ES-I3 (cell line): ENCODE results near the gene SMPD3.

Experiments
- H3K36me3 ChIP-seq: 2 replicates; pipeline ENCODE4 v1.6.1; 2013; ENCODE audit warnings: mild to moderate bottlenecking, low read length, control low read depth, moderate library complexity; ENCODE audit not compliant: insufficient read depth
- H3K4me1 ChIP-seq: 2 replicates; pipeline ENCODE4 v1.6.1; 2013; ENCODE audit warnings: mild to moderate bottlenecking, control low read depth, low read length; ENCODE audit not compliant: insufficient read depth
- H3K9ac ChIP-seq: 2 replicates; pipeline ENCODE4 v1.6.1; 2013; ENCODE audit warnings: low read depth, mild to moderate bottlenecking, low read length, moderate library complexity
- H3K9me3 ChIP-seq: 2 replicates; pipeline ENCODE4 v1.6.1; 2013; ENCODE audit warnings: mild to moderate bottlenecking, low read length, moderate library complexity; ENCODE audit not compliant: control insufficient read depth, insufficient read depth

The SMPD3 gene

GRCh38 chr16:68381363-68381724 lies 67.0 kb downstream of the SMPD3 start:
- no peak overlapping the region for H3K9ac ChIP-seq
- peaks cover 16% of the 10 kb centered on the region; the same call in 1 of the 2 replicates for H3K4me1 ChIP-seq
- no peaks in the 10 kb centered on the region for H3K36me3 ChIP-seq
- H3K9me3 ChIP-seq: no peaks in the 10 kb centered on the region

- peaks cover 16% of the 10 kb centered on the region; the same call in 1 of the 2 replicates for H3K4me1 ChIP-seq
- H3K9me3 ChIP-seq: no peaks in the 10 kb centered on the region
- no peak overlapping the region for H3K9ac ChIP-seq
- H3K36me3 ChIP-seq: no peaks in the 10 kb centered on the region
These were observed 67.5 kb downstream of the SMPD3 start for GRCh38 chr16:68380676-68381362.

GRCh38 chr16:68380348-68380670 lies 68.0 kb downstream of the SMPD3 start:
- H3K4me1 ChIP-seq: peaks cover 12% of the 10 kb centered on the region; the same call in 1 of the 2 replicates
- H3K9ac ChIP-seq: no peak overlapping the region
- H3K36me3 ChIP-seq: no peaks in the 10 kb centered on the region
- no peaks in the 10 kb centered on the region for H3K9me3 ChIP-seq

- H3K9ac ChIP-seq: no peak overlapping the region
- H3K36me3 ChIP-seq: no peaks in the 10 kb centered on the region
- H3K9me3 ChIP-seq: no peaks in the 10 kb centered on the region
- H3K4me1 ChIP-seq: peaks cover 6% of the 10 kb centered on the region; the same call in 1 of the 2 replicates
These were observed 68.6 kb downstream of the SMPD3 start for GRCh38 chr16:68379472-68380347.

- H3K4me1 ChIP-seq: no peaks in the 10 kb centered on the region
These were observed 69.6 kb downstream of the SMPD3 start for GRCh38 chr16:68378436-68379415.

GRCh38 chr16:68377667-68378393 lies 70.5 kb downstream of the SMPD3 start:
- no peak overlapping the region for H3K9ac ChIP-seq
- H3K9me3 ChIP-seq: no peaks in the 10 kb centered on the region
- H3K36me3 ChIP-seq: no peaks in the 10 kb centered on the region
- H3K4me1 ChIP-seq: no peaks in the 10 kb centered on the region

More at GRCh38 chr16:68378436-68379415, 69.6 kb downstream of the SMPD3 start:
- Histone ChIP-seq H3K36me3 (no peaks in the 10 kb centered on the region), H3K9me3 (no peaks in the 10 kb centered on the region), H3K9ac (no peak overlapping the region)

- H3K9ac ChIP-seq: no peak overlapping the region
- H3K4me1 ChIP-seq: no peaks in the 10 kb centered on the region
- H3K9me3 ChIP-seq: no peaks in the 10 kb centered on the region
These were observed 71.1 kb downstream of the SMPD3 start for GRCh38 chr16:68377221-68377620.

GRCh38 chr16:68376590-68376989 lies 71.7 kb downstream of the SMPD3 start:
- H3K36me3 ChIP-seq: no peaks in the 10 kb centered on the region
- H3K4me1 ChIP-seq: no peaks in the 10 kb centered on the region
- H3K9ac ChIP-seq: no peak overlapping the region
- H3K9me3 ChIP-seq: no peaks in the 10 kb centered on the region

More at GRCh38 chr16:68377221-68377620, 71.1 kb downstream of the SMPD3 start:
- no peaks in the 10 kb centered on the region for H3K36me3 ChIP-seq

GRCh38 chr16:68375801-68376536 lies 72.3 kb downstream of the SMPD3 start:
- no peaks in the 10 kb centered on the region for H3K9me3 ChIP-seq
- H3K4me1 ChIP-seq: no peaks in the 10 kb centered on the region
- H3K36me3 ChIP-seq: no peaks in the 10 kb centered on the region
- no peak overlapping the region for H3K9ac ChIP-seq

- Histone ChIP-seq H3K9ac (no peak overlapping the region), H3K9me3 (no peaks in the 10 kb centered on the region), H3K4me1 (no peaks in the 10 kb centered on the region), H3K36me3 (no peaks in the 10 kb centered on the region)
These were observed 73.2 kb downstream of the SMPD3 start for GRCh38 chr16:68374961-68375660.

GRCh38 chr16:68374246-68374805 lies 74.0 kb downstream of the SMPD3 start:
- Histone ChIP-seq H3K9me3 (no peaks in the 10 kb centered on the region), H3K4me1 (no peaks in the 10 kb centered on the region; the same call in 1 of the 2 replicates), H3K9ac (no peak overlapping the region), H3K36me3 (no peaks in the 10 kb centered on the region)

GRCh38 chr16:68373528-68374245 lies 74.6 kb downstream of the SMPD3 start:
- Histone ChIP-seq H3K9ac (no peak overlapping the region), H3K4me1 (no peaks in the 10 kb centered on the region; the same call in 1 of the 2 replicates), H3K9me3 (no peaks in the 10 kb centered on the region), H3K36me3 (no peaks in the 10 kb centered on the region)
